Measurements from ENCODE around the gene EIF5A. TPM values are rescaled to one million over a fixed set of nuclear protein-coding genes. Genes with fewer than 3 reads are reported as not detected.

Gene EIF5A
- polyA plus RNA-seq, 2 of the 4 experiments (the other 2 are of a cell fraction), result 969 to 1,918 TPM

GRCh38 chr17:7313088-7313889 is 5.9 kb downstream of the EIF5A start:
- WGBS (ENCODE audit: missing lambda C conversion rate), result 83% methylated on average over 7 of the region's 7 CpGs
- peak; percentile 33 to 62 for ATAC-seq
- no peaks in the 10 kb centered on the region for H3K9me3 ChIP-seq
- H3K4me1 ChIP-seq, result peaks cover 57% of the 10 kb centered on the region
- DNase-seq (ENCODE audit: low read depth in 1 of 2, low spot score in 1 of 2), result peak; percentile 54 to 67
- no peak overlapping the region for H3K4me3 ChIP-seq
- ChIA-PET POLR2A (interaction anchor here (0.7 to 4.0 kb wide), 7 partner anchors 8 to 93 kb away, joined by 3 to 22 read pairs (median 4); partner anchors contain the start of genes NEURL4 and TMEM256), CTCF (interaction anchor here (0.8 to 6.1 kb wide), 12 partner anchors 9 to 247 kb away, joined by 3 to 58 read pairs (median 5); partner anchors contain the start of gene SLC2A4)
- no peak for FAIRE-seq
- peak overlapping the region; percentile 90 for H3K4me2 ChIP-seq
- 0 out of 6 replicates have a peak overlapping the region, but pooled peaks of 1 of the 2 experiments have one; percentile 6 for H3K27ac ChIP-seq
- TF ChIP-seq HOXB5 (CRISPR knock-in tag; IDR thresholded peaks at IDR 0.05) (no peak), EHF (CRISPR knock-in tag; IDR thresholded peaks at IDR 0.05) (0 out of 2 replicates have a peak, but pooled peaks have one; percentile 5), TP53 (CRISPR knock-in tag; IDR thresholded peaks at IDR 0.05) (peak; percentile 89), USF2 (IDR thresholded peaks at IDR 0.05) (no peak), RFX5 (IDR thresholded peaks at IDR 0.05) (no peak), NR3C1 (IDR thresholded peaks at IDR 0.05) (no peak), ESRRA (IDR thresholded peaks at IDR 0.05; ENCODE audit: borderline replicate concordance, low read length) (peak; percentile 71; the same call in 1 of the 2 replicates), FOXS1 (CRISPR knock-in tag; IDR thresholded peaks at IDR 0.05) (no peak), KDM1A (IDR thresholded peaks at IDR 0.05; ENCODE audit: low read depth) (no peak), MAZ (IDR thresholded peaks at IDR 0.05; ENCODE audit: borderline replicate concordance, low read depth, low read length) (no peak), CEBPB (IDR thresholded peaks at IDR 0.05) (no peak), ZC3H11A (IDR thresholded peaks at IDR 0.05) (no peak), CHD2 (IDR thresholded peaks at IDR 0.05; ENCODE audit: low read length, partially characterized antibody) (no peak), CTCF (IDR thresholded peaks at IDR 0.05) (no peak), ZFP36 (IDR thresholded peaks at IDR 0.05; ENCODE audit: borderline replicate concordance, partially characterized antibody) (no peak), GATA3 (IDR thresholded peaks at IDR 0.05; ENCODE audit: borderline replicate concordance) (no peak), EHMT2 (IDR thresholded peaks at IDR 0.05; ENCODE audit: low read depth) (no peak), KDM5A (IDR thresholded peaks at IDR 0.05) (no peak), HOXA7 (CRISPR knock-in tag; IDR thresholded peaks at IDR 0.05) (peak; percentile 90; the same call in 1 of the 2 replicates), E2F6 (IDR thresholded peaks at IDR 0.05; ENCODE audit: borderline replicate concordance, low read depth) (no peak), TFCP2L1 (CRISPR knock-in tag; IDR thresholded peaks at IDR 0.05) (peak; percentile 69; the same call in 1 of the 2 replicates), RAD21 (conservative IDR thresholded peaks at IDR 0.05 in 1 of 2, IDR thresholded peaks at IDR 0.05 in 1 of 2) (no peak), FOSB (CRISPR knock-in tag; IDR thresholded peaks at IDR 0.05) (peak; percentile 76; the same call in 1 of the 2 replicates), POLR2AphosphoS2 (conservative IDR thresholded peaks at IDR 0.05; ENCODE audit: low read length) (peak; percentile 89), JUN (IDR thresholded peaks at IDR 0.05) (peak in 1 of 2 experiments; percentile 31; a peak in 3 of 5 replicates), PBX3 (IDR thresholded peaks at IDR 0.05) (peak; percentile 70), BCL3 (IDR thresholded peaks at IDR 0.05) (no peak; the same call in 2 of the 3 replicates), POLR2A (IDR thresholded peaks at IDR 0.05; ENCODE audit: low read length) (no peak), REST (IDR thresholded peaks at IDR 0.05) (no peak), RARB (CRISPR knock-in tag; IDR thresholded peaks at IDR 0.05) (peak; percentile 77; the same call in 1 of the 2 replicates), RCOR1 (IDR thresholded peaks at IDR 0.05; ENCODE audit: low read depth, low read length) (no peak)

Data from A549 (cell line).